T-helper 9 cell (primary cell): ENCODE data around the gene NAA80.

ENCODE experiments used
- DNase-seq: peaks from one replicate; pipeline ENCODE4 v3.0.0-alpha.2; 2020

NAA80 gene

DNA sequence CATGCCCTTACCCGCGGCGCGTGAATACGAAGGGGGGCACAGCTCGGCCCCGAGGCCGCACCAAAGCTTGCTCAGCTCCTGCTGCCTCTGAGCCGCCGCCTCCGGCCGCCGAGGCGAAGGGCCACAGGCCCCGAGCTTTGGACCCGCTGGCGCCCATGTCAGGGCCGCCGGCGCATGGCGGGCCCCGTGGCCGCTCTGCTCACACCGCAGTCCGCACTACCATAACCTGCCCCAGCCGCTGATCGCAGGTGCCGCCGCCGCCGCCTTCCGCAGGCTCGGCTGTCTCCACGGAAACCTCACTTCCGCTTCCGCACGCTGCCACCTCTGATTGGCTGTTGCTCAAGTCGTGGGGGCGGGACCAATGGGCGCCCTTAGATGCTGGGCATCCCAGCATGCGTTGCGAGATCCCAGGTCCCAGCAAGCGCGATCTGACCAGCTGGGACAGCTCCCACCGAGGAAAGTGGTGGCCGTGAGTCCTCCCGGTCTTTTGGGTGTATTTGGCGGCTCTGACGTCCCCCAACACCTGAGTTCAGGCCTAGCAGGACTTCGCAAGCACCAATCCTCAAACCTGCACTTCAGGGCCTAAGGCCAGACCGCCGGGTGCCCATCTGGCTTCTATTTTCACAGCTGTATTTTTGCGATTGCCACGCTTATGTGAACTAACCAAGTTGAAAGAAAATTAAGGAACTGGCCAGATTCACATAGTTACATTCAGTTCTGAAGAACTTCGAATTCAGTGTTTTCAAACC lies 28.9 kb upstream of the NAA80 start, which contains the start of gene TUSC2:
Gene TUSC2 (minus strand): TSS at position 281 of the 749 bp plus-strand sequence. CDS start 124 bp downstream, at position 157.
- DNase-seq = peak; percentile 93

DNA sequence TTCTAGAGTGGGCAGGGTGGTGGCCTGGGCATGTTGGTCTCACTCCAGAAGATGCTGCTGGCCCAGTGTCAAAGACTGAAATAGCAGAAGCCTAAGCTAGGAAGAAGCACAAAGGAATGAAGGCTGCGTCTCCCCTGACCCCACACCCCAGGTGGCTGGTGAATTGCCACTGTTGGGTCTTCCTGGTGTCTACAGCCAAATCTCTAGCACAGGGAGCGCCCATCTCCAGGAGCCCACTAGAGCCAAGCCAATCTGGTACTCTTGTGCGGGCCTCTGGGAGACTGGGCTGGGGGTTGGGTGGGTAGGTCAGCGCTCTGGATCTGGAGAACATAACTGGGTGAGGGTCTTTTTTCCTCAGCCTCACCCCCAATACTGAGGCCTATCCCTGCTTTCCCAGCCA lies 27.9 kb upstream of the NAA80 start:
- DNase-seq = no peak

DNA sequence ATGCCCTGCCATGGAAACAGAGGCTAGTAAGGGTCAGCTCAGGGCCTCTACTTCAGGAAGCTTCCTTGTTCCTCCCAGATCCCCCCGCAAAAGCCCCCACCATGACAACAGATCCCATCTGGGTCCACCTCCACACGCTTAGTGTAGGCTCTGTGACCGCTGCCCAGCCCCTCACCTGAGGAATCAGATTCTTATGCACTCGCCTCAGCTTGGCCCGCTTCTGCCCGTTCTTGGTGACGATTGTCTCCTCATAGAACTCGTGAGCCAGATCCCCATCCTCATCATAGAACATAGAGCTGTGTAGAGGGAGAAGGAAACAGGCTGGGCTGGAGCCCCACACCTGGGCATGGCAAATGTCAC lies 27.0 kb upstream of the NAA80 start:
- no peak for DNase-seq

DNA sequence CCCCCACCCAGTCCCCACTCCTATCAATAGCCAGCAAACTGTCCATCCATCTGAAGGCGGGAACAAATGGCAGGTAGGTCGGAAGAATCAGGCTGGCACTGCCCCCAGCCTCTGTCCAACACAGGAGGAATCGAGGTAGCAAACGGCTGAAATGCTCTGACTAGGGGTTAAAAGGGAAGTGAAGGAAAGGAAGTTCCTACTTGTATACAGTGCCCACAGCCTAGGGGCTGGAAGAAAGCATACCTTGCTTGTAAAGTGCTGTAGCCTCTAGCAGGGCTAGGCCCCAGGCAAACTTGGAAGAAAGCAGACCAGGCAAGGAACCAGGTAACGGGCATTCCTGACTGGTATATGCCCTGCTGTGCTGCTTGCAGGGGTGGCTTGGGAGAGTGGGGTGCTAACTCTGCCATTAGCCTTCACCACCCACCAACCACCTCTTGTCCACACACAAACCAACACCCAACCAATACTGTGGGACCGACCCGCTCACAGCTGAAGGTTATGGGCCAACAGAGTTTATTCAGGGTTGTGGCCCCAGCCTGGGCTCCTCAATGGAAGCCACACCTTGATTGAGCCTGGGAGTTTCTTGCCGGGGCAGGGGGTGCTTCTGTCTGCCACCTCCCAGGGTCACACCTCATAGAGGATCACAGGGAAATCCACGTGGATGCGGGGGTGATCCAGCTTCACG lies 26.4 kb upstream of the NAA80 start:
- no peak for DNase-seq

DNA sequence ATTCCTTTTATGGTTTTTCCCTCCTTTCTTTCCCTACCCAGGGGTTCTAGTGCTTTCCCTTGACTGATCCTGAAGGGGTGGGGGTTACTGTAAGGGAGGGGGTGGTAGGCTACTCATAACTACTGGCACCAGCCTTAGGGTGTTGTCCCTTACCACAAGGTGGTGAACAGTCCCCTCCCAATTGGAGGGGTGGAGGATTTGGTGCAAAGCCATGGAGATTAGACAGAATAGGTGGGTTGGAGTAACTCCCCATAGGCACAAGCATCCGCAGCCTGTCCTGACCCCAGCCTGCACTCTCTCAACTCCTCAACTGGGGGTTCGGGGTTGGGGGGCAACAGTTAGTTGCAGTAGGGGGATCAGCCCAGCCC lies 25.9 kb upstream of the NAA80 start:
- DNase-seq = no peak

DNA sequence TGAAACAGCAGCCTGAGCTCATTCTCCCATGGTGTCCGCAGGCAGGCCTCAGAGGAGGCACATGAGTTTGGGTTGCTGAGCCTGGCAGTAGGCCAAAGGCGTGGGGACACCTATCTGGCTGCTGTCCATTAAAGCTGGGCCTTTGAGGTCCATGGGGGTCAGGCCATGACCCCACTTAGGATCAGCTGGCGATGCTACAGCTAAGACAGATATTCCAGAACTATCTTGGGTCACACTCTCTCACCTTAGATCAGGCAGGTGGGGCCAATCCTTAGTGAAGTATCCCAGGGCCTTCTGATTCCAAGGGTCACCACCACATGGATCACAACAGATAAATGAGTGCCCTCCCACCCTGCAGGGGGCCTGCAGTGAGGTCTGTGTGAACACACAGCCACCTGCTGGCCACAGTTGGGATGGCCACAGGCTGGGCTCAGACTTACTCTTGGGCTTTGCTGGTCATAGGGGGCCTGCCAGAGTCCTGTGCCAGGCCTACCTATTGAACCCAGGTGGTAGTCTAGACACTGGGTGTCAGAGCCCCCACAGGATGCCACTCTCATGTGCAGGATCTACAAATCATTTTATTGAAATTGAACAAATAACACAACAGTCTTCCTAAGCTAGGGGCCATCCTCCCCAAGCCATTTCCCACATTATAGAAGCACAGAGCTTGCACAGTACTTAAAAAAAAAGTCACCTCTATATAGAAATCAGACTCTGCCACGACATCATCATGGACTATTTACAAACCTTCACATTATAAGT lies 25.3 kb upstream of the NAA80 start:
- DNase-seq = peak; percentile 51

DNA sequence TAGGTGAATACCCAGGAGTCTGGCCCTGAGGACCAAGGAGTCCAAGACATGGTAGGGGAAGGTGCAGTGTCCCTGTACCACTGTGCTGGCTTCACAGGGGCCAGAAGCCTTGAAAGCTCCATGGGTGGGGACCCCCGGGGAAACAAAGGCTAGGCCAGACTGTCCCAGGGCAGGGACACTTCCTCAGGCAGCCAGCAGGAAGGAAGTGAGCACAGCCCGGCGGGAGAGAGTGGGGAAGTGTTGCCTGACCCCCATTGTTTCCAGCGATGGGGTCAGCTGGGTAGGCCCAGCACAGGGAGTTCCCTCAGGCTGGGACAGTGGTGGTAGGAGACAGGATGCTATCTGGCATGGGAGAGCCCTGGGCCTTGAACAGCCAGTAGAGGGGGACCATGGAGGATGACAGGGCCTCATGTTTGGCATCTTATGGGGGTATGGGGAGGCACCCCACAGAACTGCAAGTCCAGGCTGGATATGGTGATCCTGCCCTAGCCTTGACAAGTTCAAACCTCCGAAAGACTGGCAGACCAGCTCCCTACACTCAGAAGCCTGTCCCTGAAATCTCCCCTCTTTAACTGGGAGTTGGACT lies 24.5 kb upstream of the NAA80 start:
- no peak for DNase-seq

DNA sequence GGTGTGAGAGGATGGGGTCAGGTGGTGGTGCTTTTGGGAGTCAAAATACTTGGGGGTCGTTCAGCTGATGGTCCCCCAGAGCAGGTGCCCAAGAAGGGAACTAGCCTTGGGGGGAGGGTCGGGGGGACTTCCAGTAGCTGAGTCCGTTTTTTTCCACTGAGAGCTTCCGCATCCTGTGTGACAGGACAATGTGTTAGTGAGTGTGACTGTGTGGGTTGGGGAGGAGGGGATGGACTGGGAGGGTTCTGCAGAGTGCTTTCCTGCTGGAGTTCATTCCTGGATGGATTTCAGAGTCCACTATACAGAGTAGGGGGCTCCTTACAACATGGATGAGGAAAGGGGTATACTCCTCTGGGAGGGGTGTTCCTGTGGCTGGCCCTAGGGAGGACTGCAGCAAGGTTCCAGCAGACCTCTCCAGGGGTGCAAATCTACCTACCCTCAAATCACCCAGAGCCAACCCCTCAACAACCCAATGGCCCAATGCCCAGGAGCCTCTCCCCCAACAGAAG lies 23.9 kb upstream of the NAA80 start:
- DNase-seq = no peak

DNA sequence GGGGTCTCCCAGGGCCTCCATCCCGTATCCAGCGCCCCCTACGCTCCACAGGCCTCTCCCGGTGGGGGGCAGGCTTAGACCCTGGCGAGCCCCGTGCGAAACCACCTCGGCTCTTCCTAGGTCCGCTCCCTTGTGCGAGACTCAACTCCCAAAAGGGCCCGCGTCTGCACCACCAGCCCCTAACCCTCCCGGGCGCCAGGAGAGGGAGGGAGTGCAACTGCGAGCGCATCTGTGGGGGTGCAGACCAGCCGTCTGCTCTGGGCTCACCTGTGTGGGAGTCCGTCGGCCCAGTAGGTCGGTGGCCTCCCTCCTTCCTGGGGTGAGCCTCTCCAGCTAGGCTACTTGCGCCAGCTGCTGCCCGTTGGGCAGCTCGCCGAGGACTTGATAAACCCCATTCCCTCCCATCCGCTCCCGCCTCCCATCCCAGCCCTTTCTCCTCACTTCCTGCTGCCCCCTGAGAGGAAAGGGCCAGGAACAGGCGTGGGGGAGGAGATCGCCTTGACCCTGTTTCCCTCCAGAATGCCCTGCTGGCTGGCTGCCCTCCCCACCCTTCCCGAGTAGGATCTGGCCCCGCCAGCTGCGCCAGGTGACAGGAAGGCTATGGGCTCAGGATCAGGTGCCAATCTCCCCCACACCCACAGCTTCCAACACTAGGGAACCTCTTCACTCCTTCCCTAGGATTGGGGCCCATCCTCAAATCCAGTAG lies 23.3 kb upstream of the NAA80 start, which contains the start of gene HYAL2:
Gene HYAL2 (minus strand): TSS at position 360 of the 706 bp plus-strand sequence. CDS start 2,256 bp downstream, outside the sequence.
- no peak for DNase-seq

DNA sequence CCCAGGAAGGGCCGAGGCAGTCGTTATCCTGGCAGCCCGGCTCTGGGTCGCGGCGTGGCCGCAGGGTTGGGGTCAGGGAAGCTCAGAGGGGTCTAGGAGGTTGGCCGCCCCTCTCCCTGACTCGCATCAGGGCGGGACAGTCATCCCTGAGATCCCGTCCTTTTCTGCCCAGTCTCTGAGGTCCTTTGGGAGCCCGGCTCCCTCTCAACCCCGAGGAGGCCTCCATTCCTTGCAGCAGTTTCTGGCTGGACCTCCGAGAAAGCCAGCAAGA lies 22.8 kb upstream of the NAA80 start:
- no peak for DNase-seq

DNA sequence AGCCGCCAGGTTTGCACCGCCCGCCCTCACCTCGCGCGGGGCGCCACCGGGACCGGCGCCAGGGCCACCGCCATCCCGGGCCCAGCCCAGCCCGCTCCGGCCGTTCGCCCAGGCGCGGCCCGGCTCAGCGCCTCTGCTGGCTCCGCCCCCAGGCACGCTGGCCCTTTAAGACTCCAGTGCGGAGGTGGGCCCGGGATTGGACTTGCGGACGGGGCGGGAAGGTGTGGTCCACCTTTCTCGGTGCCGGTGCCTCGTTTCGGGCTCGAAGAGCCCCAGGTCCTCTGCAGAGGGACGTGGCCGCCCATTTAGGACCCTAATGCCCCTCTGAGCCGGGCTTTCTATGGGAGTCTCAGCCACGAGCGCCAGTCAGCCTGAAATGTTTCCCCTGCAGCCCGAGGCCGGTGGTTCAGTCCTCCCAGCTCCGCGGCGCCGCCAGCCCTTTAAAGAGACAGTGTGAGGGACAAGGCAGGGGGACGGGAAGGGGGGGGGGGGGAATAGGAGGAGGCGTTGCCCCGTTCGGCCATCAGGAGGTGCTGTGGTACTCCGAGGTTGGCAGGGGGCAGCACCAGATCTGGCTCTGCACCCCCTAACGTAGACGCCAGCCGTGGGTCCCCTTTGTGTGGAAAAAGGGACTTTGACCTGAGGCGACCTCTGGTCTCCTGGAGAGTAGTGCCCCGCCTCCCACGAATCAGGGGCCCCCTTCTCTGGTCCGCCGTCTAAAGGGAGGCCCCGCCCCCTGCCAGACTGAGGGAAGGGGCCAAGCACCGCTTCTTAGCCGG lies 22.3 kb upstream of the NAA80 start:
- DNase-seq = peak; percentile 70

DNA sequence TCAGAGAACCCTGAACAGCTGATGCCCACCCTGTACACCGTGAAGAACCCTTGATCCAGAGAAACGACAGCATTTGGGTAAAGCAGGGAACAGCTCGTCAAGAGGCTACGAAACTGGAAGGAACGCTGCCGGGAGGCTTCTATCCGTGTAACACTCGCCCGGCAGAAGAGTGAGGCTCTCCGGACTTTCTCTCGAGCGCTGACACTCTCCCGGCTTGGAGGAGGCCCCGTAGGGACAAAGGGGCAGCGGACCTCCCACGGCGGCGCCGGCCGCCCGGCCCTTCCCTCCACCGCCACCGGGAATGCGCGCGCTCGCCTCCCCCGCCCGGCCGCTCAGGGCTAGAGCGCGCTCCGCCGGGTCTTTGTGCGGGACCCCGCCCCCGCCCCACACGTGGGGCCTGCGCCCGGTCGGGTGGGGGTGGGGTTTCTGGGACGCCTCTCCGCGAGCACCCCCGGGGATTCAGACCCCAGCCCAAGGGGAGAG lies 21.7 kb upstream of the NAA80 start:
- DNase-seq = peak; percentile 45

DNA sequence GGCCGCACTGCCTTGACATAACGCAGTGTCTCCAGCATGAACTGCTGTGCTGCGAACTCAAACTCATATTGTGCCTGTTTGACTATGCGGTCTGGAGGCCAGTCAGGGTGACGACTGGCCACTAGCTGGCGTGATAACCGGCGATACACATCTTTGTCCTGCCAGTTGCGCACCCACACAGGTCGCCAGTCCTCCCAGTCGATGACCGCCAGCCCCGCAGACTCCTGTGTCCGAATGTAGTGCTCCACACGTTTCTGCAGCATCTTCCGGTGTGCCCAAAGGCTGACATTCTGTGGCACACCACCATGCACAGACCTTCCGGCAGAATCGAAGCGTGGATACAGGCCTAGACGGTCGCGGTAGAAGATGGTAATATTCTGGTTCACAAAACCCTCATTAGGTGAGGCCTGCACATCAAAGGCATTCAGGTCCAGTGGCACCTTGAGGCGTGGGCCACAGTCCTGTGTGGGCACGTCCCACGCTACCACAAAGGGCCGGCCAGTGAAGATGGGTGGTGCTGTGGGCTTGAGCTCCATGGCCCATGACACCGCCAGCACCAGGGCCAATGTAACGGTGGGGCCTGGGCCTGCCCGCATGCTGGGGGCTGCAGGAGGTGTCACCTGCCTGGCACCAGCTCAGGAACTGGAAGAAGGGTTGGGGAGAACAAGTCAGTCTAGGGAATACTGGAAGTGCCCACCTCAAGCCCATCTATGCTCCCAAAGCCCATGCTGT lies 20.9 kb upstream of the NAA80 start:
- DNase-seq = no peak

DNA sequence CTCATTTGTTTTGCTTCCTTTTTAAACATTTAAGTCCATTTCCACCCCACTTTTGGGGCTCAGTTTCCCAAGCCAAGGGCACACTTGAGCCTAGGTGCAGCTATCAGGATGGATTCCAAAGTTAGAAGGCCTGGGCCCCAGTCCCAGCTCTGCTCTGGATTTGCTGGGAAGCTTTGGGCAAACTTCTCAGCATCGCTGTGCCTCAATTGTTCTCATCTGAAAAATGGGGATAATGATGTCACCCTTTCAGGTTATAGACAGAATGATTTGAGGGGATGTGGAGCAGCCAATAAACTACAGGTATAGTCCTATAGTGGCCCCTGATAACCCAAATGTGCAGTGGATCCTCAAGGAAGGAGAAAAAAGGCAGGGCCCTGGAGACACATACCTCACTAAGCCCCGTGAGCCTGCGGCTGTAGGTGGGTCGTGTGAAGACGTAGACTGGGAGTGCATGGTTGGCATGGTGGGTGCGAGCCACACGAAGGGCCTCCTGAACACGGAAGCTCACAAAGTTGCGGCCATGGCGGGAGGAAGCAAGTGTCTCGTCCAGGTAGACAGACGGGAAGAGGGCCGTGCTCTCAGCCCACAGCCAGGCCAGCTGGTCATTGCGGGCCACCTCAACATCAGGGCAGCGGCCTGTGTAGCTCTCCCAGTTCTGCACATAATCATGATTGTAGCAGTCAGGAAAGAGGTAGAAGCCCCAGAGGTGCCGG lies 20.1 kb upstream of the NAA80 start:
- no peak for DNase-seq

DNA sequence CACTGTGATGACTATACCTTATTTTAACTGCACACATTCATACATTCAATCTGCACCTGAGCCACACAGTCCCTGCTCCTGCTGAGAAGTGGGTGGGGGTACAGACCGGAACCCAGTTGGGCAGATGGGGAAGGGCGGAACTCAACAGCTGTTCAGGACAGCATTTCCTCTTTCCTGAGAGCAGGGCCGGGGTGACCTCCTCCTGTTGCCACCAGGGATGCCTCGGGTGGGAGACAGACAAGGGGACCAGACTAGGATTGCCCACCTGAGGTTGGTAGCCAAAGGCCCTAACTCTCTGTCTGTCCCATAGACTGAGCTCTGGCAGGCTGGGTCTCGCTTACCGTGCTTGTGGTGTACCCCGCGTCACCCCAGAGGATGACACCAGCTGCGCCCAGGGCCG lies 19.4 kb upstream of the NAA80 start:
- DNase-seq = no peak

DNA sequence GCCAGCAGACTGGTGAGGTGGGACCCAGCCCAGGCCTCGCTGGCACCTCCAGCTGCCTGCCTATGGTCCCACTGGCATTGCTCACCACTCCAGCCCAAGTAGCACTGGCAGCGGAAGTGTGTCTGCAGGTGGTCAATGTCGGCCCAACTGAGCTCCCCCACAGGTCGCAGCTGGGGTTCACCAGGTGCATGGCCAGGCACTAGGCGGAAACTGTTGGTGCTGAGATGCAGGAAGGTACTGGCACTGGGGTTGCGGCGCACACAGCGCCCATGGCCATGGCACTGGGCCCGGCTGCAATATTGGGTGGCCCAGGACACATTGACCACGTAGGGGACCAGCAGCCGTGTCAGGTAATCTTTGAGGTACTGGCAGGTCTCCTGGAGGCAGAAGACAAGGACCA lies 19.0 kb upstream of the NAA80 start:
- no peak for DNase-seq

DNA sequence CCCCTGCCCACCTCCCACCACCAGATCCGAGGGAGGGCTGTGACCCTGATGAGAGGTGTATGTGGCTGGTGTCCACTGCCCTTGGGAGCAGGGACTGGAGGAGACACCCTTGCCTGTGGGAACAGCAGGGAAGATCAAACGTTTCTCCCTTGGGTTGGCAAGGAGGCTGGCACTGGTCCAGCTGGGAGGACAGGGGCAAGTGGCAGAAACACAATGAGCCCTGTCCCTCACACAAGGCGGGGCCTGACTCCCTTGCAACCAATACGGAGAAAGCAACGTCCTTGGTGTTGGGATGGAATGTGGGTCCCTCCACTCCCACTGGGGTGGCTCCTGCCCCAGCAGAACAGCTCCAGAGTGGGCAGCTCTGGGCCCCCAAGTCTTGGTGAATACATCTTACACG lies 18.1 kb upstream of the NAA80 start:
- no peak for DNase-seq

DNA sequence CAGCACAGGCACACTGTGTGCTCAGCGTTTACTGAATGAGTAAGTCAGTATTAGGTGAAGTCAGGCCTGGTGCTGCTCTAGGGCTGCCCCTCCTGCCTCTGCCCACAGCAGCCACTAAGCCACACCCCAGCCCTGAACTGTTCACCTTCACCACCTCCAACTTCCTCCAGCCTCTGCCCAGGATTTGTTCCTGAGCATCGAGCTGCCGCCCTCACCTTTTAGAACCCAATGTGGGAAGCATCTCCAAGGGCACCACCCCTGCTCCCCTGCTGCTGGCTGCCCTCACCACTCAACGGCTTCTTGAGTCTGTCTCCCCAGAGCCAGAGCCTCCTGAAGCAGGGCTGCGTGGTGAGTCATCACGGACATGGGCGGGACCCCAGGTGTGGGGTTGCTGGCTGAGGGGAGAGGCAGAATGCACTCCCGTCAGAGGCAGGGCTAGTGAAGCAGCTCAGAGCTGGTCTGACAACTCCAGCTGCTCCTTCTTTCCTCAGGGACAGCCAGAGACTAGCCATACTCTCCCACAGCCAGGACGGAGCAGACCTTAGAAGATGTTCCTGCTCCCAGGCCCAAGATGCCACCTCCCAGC lies 17.5 kb upstream of the NAA80 start:
- peak; percentile 73 for DNase-seq

DNA sequence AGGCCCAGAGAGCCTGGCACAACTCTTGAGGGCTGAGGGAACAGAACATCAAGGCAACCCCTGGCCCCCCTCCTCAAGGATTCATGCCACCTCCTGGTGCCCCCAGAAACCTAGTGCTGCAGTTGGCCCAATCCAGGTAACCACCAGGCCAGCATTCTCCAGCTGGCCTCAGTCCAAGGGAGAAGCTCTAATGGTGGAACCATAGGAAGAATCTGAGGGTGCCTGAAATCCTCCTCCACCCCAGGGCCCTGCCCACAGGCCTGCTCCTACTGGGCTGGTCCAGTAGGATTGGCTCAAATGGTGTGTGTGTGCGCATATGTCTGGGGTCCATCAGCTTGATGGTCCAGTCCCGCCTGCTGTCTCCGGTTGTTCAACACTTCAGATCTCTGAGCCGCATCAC lies 15.6 kb upstream of the NAA80 start:
- no peak for DNase-seq

DNA sequence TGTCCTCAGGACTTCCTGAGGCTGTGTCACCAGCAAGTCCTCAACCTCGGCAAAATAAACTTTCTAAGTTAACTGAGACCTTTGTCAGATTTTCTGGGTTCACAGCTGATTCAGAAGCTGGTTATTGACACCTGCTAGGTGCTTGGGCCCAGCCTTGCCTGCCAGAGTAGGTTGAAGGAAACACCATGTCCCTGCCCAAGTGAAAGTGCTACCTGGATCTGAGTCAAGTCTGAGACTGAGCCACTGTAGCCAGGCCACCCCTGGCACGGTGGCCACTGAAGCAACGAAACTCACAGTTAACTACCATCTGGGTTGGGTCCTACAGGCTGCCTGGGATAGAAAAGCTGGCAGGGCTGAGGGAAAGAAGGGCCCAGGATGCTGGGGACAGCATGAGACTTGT lies 15.1 kb upstream of the NAA80 start:
- DNase-seq = no peak
